K562 (cell line): Measurements from ENCODE around the gene PLA2G3. TPM values are rescaled to one million over a fixed set of nuclear protein-coding genes. Genes with fewer than 3 reads are reported as not detected.

Experiments
- ATAC-seq: fragments of 200-7000 bp; cut with Tn5 transposase; 3 replicates; pipeline ENCODE4 v1.9.1; 2020; ENCODE audit warnings: moderate library complexity
- BruUV-seq: library from RNA; stranded (reverse); fragments of 400-500 nt; replicated peaks from 2 replicates; lab custom pipeline; 2021; lab: Mats Ljungman, UMichigan
- CTCF ChIA-PET: fragments of 300-600 bp; formaldehyde crosslinking; extraction: SDS; loops from one replicate; lab custom pipeline; 2021; ENCODE audit warnings: low intra/inter-chr PET ratio; lab: Yijun Ruan, JAX
- POLR2A ChIA-PET: fragments of 300-600, 350-650 bp; sonication (Branson Sonifier 250); formaldehyde crosslinking; extraction: SDS; loops from one replicate; lab custom pipeline; 2021; ENCODE audit warnings: antibody characterized with exemption, inconsistent platforms; lab: Yijun Ruan, JAX
- DNase-seq, 4 experiments: peaks; one replicate each; pipeline versions ENCODE4 v3.0.0 to v3.0.0-alpha.2; 2011 to 2018; ENCODE audit warnings: low spot score in 3 of 4, mixed read lengths in 3 of 4; ENCODE audit errors: extremely low read depth in 1 of 4
- FAIRE-seq: peaks from 2 replicates; lab custom pipeline; 2011; peaks lifted over from hg19 to GRCh38; lab: Jason Lieb, UNC
- H2AFZ ChIP-seq: 2 replicates; pipeline ENCODE4 v1.6.0; 2011; ENCODE audit warnings: low read depth, low read length, control low read depth, inconsistent platforms
- H3K27ac ChIP-seq: fragments of 200-600 bp; 3 replicates; pipeline ENCODE4 v1.8.0; 2011; ENCODE audit warnings: low read depth, mild to moderate bottlenecking, control low read depth, inconsistent platforms, low read length, moderate library complexity, mixed read lengths; ENCODE audit errors: extremely low read depth
- H3K27me3 ChIP-seq, 2 experiments: fragments of 300-600 bp in 1 of 2; 2 replicates in 1 of 2; 3 replicates in 1 of 2; pipeline versions ENCODE4 v1.6.0 to v1.8.0; 2011; ENCODE audit warnings: inconsistent platforms in 2 of 2, low read length in 2 of 2, mild to moderate bottlenecking in 1 of 2, mixed read lengths in 1 of 2, moderate library complexity in 1 of 2; ENCODE audit not compliant: control insufficient read depth in 2 of 2, insufficient read depth in 2 of 2
- H3K36me3 ChIP-seq: fragments of 300-600 bp; 3 replicates; pipeline ENCODE4 v1.8.0; 2011; ENCODE audit warnings: mild to moderate bottlenecking, low read length, inconsistent platforms; ENCODE audit not compliant: control insufficient read depth, insufficient read depth
- H3K4me1 ChIP-seq, 2 experiments: fragments of 200-600 bp in 1 of 2; replicated peaks in 1 of 2; 2 replicates in 1 of 2; 3 replicates in 1 of 2; pipeline versions ENCODE4 v1.5.1 to v1.8.0; 2011; ENCODE audit warnings: inconsistent platforms in 2 of 2, low read length in 2 of 2, mild to moderate bottlenecking in 1 of 2, mixed read lengths in 1 of 2, moderate library complexity in 1 of 2; ENCODE audit not compliant: control insufficient read depth in 2 of 2, insufficient read depth in 2 of 2
- H3K4me2 ChIP-seq: 2 replicates; pipeline ENCODE4 v1.6.1; 2011; ENCODE audit warnings: low read length, control low read depth, inconsistent platforms, mixed read lengths; ENCODE audit not compliant: insufficient read depth
- H3K4me3 ChIP-seq: fragments of 200-600 bp; sonication (generic), shearing (Covaris generic); 2 replicates; pipeline ENCODE4 v1.5.1; 2016; ENCODE audit warnings: control low read depth, inconsistent platforms
- H3K79me2 ChIP-seq: fragments of 200-600 bp; 3 replicates; pipeline ENCODE4 v1.8.0; 2011; ENCODE audit warnings: low read length, inconsistent platforms; ENCODE audit not compliant: control insufficient read depth, insufficient read depth
- H3K9ac ChIP-seq, 2 experiments: 2 replicates each; pipeline versions ENCODE4 v1.6.0 to v1.6.1; 2011; ENCODE audit warnings: low read depth in 2 of 2, low read length in 2 of 2, control low read depth in 1 of 2, inconsistent platforms in 1 of 2, mild to moderate bottlenecking in 1 of 2, mixed read lengths in 1 of 2; ENCODE audit not compliant: insufficient read depth in 1 of 2
- H3K9me1 ChIP-seq: one replicate; pipeline ENCODE4 v1.6.0; 2011; ENCODE audit warnings: inconsistent platforms, mild to moderate bottlenecking, low read length, moderate library complexity; ENCODE audit not compliant: control insufficient read depth, insufficient read depth
- H3K9me3 ChIP-seq: replicated peaks from 2 replicates; pipeline ENCODE4 v1.5.1; 2011; ENCODE audit warnings: low read depth, low read length, inconsistent platforms; ENCODE audit not compliant: control insufficient read depth, insufficient read depth
- H4K20me1 ChIP-seq: replicated peaks from 2 replicates; pipeline ENCODE4 v1.6.1; 2011; ENCODE audit warnings: low read length, inconsistent platforms, mixed read lengths; ENCODE audit not compliant: control insufficient read depth, insufficient read depth
- ADNP ChIP-seq: fragments of 200-800 bp; sonication (Bioruptor generic); IDR thresholded peaks from 2 replicates; pipeline ENCODE4 v1.6.1; 2016; ENCODE audit warnings: missing genetic modification characterization, missing compliant biosample characterization
- C11orf30 ChIP-seq: fragments of 450-650 bp; IDR thresholded peaks from 2 replicates; pipeline ENCODE4 v1.6.1; 2016; ENCODE audit warnings: low read depth, mild to moderate bottlenecking
- CAMTA2 ChIP-seq: fragments of 250-450 bp; sonication (Bioruptor Pico); conservative IDR thresholded peaks from 2 replicates; pipeline ENCODE4 v1.5.1; 2022
- IRF2 ChIP-seq: sonication (generic); formaldehyde crosslinking; IDR thresholded peaks from 2 replicates; pipeline ENCODE4 v1.8.1; 2022; ENCODE audit warnings: mild to moderate bottlenecking, missing genetic modification reagents
- KDM4B ChIP-seq, 2 experiments: fragments of 450-650 bp in 1 of 2; sonication (generic) in 1 of 2; IDR thresholded peaks; 2 replicates each; pipeline ENCODE4 v1.6.1; 2016 to 2017; ENCODE audit warnings: borderline replicate concordance in 2 of 2, antibody characterized with exemption in 1 of 2, low read depth in 1 of 2, mild to moderate bottlenecking in 1 of 2
- LCOR ChIP-seq: sonication (generic); formaldehyde crosslinking; IDR thresholded peaks from 2 replicates; pipeline ENCODE4 v1.8.0; 2022; ENCODE audit warnings: mild to moderate bottlenecking, missing genetic modification reagents
- NFRKB ChIP-seq: fragments of 450-650 bp; IDR thresholded peaks from 2 replicates; pipeline ENCODE4 v1.6.1; 2016; ENCODE audit warnings: low read depth
- TAF9B ChIP-seq: fragments of 450-650 bp; IDR thresholded peaks from 2 replicates; pipeline ENCODE4 v1.6.1; 2018; ENCODE audit warnings: mild to moderate bottlenecking; ENCODE audit not compliant: partially characterized antibody
- TEAD2 ChIP-seq: fragments of 450-650 bp; IDR thresholded peaks from 2 replicates; pipeline ENCODE4 v1.6.1; 2016; ENCODE audit warnings: missing genetic modification characterization, control low read depth, missing compliant biosample characterization
- ZBTB43 ChIP-seq: sonication (generic); formaldehyde crosslinking; IDR thresholded peaks from 2 replicates; pipeline ENCODE4 v1.8.0; 2023; ENCODE audit warnings: mild to moderate bottlenecking, missing genetic modification reagents
- ZNF764 ChIP-seq: fragments of 250-450 bp; sonication (Bioruptor Pico); IDR thresholded peaks from 2 replicates; pipeline ENCODE4 v1.4.0; 2020; ENCODE audit warnings: low read depth, mild to moderate bottlenecking, moderate library complexity
- WGBS: fragments of 100-300 bp; shearing (Covaris generic); methylation state at CpG from one replicate; pipeline ENCODE4 v1.1.6; 2016; ENCODE audit warnings: low coverage, mixed read lengths; ENCODE audit not compliant: insufficient coverage; ENCODE audit errors: missing lambda C conversion rate; 5-methylcytosine and 5-hydroxymethylcytosine counted together
- in situ Hi-C: fragments of 300-500 bp; cut with MboI; formaldehyde crosslinking; loops from 4 replicates; pipeline ENCODE4 v1.15.0; 2018; ENCODE audit warnings: inconsistent platforms, mixed read lengths
- intact Hi-C: fragments of 100-400 bp; cut with micrococcal nuclease; formaldehyde crosslinking; loops from 2 replicates; pipeline ENCODE4 v1.14.2; 2022
- polyA plus RNA-seq, 8 experiments: library from polyadenylated mRNA; depleted of rRNA in 4 of 8; stranded (reverse) in 5 of 8; unstranded in 3 of 8; fragments of >200 nt; fragmentation: Nextera tagmentation in 2 of 8; fragmentation: Illumina TruSeq in 1 of 8; extraction: Ambion mirVana in 2 of 8; extraction: Trizol in 1 of 8; gene quantifications; 2 replicates each; pipeline versions ENCODE4 v1.2.1 to v1.2.3, GENCODE V29; 2011 to 2014; ENCODE audit warnings: inconsistent platforms in 1 of 8, missing spikeins in 1 of 8
- total RNA-seq, 7 experiments: library from RNA; depleted of rRNA in 6 of 7; stranded (reverse); fragments of >200 nt in 6 of 7; fragmentation: Illumina TruSeq in 2 of 7; extraction: Trizol in 2 of 7; gene quantifications; 2 replicates each; pipeline versions ENCODE4 v1.2.1 to v1.2.3, GENCODE V29; 2011 to 2021; ENCODE audit warnings: low replicate concordance in 1 of 7

The PLA2G3 gene
- total and polyA plus RNA-seq, 9 of the 15 experiments (the other 6 are each of a cell fraction or from before 2014, with no cell fraction given), result 0.18 to 1.4 (median 0.64) TPM

GRCh38 chr22:31096657-31097279 is 43.5 kb downstream of the PLA2G3 start:
- Histone ChIP-seq H3K9ac (no peak overlapping the region), H3K9me3 (no peaks in the 10 kb centered on the region), H3K4me2 (no peak overlapping the region), H3K9me1 (peaks cover 5% of the 10 kb centered on the region), H2AFZ (no peak overlapping the region), H3K79me2 (no peaks in the 10 kb centered on the region), H3K4me1 (peaks cover 6 to 10% of the 10 kb centered on the region in 2 experiments; a peak in 3 of 5 replicates), H3K4me3 (no peak overlapping the region), H3K27ac (no peak overlapping the region), H3K36me3 (peaks cover 36% of the 10 kb centered on the region; the same call in 2 of the 3 replicates), H4K20me1 (no peaks in the 10 kb centered on the region), H3K27me3 (no peaks in the 10 kb centered on the region)
- 77% methylated on average over 6 of the region's 27 CpGs for WGBS
- ATAC-seq (no peak), DNase-seq (no peak), FAIRE-seq (no peak)
- CTCF ChIA-PET, result no interaction called here
- POLR2A ChIA-PET, result interaction anchor here (1.3 kb wide), 1 partner anchor 11 kb away, joined by 5 read pairs; the partner anchor contains the start of gene SELENOM
- in situ Hi-C loops (no loop called here), intact Hi-C loops (no loop called here)
- no TSS peak for BruUV-seq
- TF ChIP-seq ZBTB43 (no peak), ADNP (no peak), NFRKB (no peak), IRF2 (CRISPR knock-in tag) (no peak), C11orf30 (no peak), ZNF764 (CRISPR knock-in tag) (no peak), KDM4B (IDR thresholded peaks at IDR 0.05; ENCODE audit: borderline replicate concordance in 2 of 2, low read depth in 1 of 2) (no peak), CAMTA2 (no peak), LCOR (CRISPR knock-in tag) (no peak), TAF9B (no peak), TEAD2 (tag) (no peak)
